ENCODE measurements around the gene UBE2V1.

UBE2V1 gene

DNA sequence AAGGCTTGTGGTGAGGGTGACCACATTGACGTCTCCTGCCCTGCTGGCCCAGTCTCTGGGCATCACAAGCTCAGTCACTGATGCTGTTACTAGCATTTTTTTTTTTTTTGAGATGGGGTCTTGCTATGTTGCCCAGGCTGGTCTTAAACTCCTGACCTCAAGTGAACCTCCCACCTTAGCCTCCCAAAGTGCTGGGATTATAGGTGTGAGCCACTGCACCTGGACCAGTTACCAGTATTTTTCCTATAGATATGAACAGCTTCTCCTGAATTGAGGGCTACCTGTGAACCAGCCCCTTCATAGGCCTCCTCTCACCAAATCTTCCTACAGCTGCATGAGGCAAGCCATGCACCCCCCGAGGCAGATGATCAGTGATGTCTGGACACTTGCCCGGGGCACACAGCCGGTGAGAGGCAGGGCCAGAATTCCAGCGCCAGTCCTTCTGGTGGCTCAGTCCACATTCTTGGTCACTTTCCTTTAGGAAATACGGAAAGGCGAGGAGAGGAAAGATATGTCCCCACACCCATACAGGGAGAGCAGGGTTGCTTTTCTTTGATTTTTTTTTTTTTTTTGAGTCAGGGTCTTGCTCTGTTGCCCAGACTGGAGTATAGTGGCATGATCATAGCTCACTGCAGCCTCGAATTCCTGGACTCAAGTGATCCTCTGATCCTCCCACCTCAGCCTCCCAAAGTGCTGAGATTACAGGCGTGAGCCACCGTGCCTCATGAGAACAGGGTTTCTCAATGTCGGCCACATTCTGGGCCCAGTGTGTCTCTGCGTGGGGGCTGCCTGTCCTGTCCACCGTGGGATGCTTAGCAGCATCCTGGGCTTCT, 50.7 kb downstream of the UBE2V1 start:
- DNase-seq (ENCODE audit: low read depth in 2 of 2) = no peak

DNA sequence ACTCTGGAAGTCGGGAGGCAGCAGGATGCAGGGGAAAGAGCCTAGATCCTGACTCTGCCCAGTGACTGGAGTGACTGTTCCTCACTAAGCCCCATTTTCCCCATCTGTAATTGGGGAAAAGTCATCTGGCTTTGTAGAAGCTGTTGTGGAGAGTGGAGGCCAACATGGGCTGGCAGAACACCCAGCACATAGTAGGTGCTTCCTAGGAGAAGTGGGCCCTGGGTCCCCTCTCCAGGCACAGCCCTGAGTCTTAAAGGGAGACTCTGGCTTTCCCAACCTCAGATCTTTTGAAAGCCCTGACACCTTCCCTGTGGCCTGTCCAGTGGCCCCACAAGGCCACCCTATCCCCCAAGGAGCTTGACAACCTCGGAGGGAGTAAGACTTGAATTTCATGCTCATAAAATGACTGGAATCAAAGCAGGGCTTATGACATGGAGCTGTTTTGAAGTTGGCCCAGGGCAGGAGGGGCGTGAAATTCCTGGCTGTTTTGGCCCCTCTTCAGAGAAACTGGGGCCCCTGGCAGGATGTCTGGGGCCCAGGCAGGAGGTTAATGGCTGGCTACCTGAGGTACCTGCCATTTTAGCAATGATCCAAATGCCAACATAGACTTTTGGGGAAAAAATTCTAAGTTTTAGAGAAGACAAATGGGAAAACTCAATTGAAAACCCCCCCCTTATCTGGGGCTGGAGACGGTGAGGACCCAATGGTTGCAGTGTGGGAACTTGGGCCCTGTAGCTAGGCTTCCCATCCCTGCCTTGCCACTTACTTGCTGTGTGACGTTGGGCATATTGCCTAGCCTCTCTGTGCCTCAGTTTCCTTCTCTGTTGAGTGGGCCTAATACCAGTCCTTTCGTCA, 51.6 kb downstream of the UBE2V1 start:
- no peak for DNase-seq (ENCODE audit: low read depth in 2 of 2)

DNA sequence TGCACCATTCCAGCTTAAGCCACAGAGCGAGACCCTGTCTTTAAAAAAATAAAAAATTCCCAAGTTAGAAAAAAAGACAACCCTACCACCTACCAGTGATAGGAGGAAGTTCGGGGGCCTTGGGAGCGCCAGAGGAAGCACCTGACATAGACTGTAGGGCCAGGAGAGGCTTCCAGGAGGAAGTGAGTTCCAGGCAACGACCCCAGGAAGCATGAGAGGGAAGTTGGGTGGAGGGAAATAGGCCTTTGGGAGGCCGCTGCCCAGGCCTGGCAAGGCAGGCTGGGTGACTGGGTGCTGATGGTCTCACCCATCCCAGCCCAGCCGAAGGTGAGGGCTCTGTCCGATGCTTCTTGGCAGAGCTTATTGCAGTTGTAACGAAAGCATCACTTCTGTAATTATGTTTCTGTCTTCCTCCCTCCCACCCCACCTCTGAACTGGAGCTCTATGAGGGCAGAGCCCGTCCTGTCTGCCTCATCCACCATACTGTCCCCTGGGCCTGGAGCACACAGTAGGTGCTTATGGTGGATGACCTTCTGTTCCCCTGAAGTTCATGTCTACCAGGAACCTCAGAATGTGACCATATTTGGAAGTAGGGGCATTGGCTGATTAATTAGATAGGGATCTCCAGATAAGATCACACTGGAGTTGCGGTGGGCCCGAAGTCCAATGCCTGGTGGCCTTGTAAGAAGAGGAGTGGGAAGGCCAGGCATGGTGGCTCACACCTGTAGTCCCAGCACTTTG, 54.1 kb downstream of the UBE2V1 start:
- DNase-seq (ENCODE audit: low read depth in 2 of 2) = no peak

DNA sequence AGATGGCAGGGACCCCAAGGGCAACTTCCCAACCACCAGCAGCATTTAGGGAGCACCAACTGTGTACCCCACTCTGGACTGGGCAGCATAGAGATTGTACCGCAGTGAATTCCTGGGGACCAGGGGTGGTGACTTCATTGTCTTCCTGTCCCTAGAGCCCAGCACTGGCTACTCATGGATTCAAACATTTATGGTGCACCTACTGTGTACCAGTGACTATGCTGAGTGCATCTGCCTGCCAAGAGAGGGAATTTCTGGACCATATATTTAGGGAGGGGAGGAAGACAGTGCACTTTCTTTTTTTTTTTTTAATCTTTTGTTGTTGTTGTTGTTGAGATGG, 55.3 kb downstream of the UBE2V1 start:
- no peak for DNase-seq (ENCODE audit: low read depth in 2 of 2)

DNA sequence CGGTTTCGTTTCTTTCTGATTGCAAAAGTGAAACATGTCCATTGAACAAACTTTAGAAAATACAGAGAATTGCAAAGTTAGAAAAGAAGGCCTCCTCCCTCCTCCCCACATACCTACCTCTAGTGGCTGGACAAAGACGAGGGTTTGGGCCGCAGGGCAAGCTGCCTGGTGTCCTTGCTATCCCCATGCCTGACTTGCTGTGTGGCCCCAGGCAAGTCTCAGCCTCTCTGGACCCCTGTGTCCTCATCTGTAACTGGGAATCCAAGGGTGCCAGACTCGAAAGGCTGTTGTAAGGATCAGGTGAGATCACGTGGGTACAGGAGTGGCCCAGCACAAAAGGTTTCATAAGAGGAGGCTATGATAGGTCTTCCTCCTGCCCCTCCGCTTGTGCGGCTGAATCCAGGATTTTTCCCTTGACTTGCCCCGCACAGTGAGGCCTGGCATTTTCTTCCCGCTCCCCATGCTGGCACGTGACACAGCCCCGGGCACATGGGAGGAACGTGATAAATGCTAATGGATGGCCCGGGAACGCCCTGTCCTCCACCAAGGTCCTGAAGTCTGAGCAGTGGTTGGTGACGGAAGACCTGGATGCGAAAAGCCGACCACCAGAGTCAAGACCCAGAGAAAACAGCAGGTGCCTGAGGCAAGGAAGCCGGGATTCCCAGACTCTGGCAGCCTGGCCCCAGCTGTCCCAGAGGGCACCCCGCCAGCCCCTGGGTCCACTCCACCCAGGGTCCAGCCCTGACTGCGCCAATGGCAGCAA, 55.8 kb downstream of the UBE2V1 start:
- no peak for DNase-seq (ENCODE audit: low read depth in 2 of 2)

DNA sequence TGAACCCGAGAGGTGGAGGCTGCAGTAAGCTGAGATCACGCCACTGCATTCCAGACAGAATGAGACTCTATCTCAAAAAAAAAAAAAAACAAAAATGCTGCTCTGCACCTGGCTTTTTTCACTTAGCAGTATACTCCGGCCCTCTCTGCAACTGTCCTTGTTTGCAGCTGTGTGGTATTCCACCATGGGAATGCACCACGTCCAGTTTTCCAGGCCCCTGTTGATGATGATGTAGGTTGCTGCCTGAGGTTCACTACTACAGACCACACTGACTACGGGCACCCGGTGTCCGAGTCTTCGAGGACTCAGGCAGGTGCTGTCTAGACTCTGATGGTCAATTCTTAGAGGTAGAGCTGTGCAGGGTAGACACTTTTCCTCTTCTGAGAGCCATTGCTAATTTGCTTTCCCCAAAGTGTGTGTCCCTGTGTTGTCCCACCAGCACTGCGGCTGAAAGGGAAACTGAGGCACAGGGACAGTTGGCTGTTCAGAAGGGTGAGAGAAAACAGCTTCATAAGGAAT, 56.5 kb downstream of the UBE2V1 start:
- no peak for DNase-seq (ENCODE audit: low read depth in 2 of 2)

DNA sequence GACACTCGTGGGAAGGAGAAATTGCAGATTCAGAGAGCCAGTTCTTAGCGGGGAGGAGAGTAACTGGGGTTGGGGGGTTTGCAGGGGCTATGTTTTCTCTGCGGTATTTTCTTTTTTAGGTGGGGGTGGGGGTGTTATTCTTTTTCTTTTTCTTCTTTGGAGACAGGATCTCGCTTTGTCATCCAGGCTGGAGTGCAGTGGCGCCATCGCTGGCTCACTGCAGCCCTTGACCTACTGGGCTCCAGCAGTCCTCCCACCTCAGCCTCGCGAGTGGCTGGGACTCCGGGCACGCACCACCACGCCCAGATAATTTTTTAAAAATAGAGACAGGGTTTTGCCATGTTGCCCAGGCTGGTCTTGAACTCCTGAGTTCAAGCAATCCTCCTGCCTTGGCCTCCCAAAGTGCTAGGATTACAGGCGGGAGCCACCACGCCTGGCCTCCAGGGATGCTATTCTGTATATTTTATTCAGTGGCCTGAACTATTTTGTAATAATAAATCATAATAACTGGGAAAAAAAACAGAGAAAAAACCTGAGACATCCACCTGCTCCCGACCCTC, 57.3 kb downstream of the UBE2V1 start:
- no peak for DNase-seq (ENCODE audit: low read depth in 2 of 2)

DNA sequence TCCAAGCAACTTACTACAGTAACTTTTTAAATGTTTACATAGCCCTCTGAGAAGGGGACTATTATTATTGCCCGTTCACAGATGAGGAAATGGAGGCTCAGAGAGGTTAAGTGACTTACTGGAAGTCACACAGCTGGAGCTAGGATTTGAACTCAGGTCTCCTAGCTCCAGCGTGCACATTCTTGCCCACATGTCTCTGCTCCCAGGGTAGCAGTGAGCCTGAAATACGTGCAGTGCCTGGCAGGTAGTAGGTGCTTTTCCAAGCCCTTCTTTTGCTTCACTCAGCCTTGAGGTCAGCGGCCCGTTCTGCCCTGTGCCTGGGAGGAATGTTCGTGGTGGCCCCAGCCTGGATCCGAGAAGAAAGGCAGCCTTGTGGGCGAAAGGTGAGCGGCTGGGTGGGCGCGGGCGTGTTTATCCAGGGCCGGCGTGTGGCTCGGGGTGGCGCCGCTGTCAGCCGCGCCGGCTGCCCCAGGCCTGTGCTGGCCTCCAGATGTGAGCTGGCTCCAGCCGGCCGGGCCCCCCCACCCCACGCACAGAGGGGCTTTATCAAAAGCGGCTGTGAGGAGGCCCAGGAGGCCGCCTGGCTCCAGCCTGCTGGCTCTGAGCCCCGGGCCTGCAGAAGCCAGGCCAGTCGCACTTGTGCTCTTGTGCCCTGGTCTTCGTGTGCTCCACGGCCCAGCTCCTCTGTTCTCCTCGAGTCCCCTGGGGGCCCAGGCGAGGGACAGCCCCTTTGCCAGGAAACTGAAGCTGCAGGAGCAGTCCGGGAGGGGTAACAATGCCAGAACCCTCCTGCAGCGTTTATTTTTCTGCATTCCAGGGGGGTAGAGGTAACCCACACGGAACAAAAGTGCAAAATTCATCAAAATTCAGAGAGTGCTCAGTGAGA, 58.1 kb downstream of the UBE2V1 start:
- no peak for DNase-seq (ENCODE audit: low read depth in 2 of 2)

DNA sequence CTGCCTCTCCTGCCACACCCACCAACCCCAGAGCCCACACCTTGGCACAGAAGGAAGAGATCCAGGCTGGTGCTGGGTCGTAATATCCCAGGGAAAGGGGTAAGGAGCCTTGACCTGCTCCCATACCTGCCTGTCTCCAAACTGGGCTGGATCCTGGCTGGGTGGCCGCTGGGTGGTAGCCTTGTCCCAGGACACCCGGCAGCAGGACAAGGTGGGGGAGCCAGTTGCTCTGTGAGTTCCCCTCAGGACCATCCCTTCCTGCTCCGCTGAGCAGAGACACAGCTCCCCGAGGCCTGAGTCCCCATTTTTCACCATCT, 58.8 kb downstream of the UBE2V1 start:
- no peak for DNase-seq (ENCODE audit: low read depth in 2 of 2)

DNA sequence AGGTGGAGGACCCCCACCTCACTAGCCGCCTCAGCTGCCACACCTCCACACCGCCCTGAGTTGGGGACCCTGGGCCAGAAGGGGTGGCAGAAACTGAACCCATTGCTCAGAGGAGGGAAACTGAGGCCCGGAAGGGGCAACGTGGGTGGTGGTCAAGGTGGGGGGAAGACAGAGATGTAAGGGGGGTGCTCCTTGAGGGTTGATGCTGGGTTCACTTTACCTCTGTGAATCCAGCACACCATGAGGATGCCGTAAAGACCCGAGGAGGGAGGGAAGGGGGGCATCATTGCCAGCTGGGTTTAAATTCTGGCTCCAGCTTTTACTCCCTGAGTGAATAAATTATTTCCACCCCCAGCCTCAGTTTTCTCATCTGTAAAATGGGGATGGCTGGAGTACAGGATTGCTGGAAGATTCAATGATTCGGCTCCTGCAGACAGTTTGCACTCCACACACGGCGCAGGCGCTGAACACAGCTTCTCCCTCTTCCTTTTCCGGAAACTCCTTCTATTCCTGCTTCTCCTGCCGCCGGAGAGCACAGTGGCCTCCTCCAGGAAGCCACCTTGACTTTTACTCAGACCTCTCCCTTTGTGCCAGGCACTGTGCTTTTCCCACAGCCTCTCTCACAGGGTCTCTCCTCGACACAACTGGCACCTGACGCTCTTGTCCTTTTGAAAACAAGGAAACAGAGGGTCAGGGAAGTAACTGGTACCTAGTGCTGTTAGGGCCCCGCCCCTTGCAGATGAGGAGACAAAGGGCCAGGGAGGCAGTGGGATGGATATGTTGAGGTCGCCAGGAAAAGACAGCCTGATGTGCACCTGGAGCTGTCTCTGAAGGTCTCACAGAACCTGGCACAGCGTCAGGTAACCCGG, 59.4 kb downstream of the UBE2V1 start:
- DNase-seq (ENCODE audit: low read depth in 2 of 2) = no peak

DNA sequence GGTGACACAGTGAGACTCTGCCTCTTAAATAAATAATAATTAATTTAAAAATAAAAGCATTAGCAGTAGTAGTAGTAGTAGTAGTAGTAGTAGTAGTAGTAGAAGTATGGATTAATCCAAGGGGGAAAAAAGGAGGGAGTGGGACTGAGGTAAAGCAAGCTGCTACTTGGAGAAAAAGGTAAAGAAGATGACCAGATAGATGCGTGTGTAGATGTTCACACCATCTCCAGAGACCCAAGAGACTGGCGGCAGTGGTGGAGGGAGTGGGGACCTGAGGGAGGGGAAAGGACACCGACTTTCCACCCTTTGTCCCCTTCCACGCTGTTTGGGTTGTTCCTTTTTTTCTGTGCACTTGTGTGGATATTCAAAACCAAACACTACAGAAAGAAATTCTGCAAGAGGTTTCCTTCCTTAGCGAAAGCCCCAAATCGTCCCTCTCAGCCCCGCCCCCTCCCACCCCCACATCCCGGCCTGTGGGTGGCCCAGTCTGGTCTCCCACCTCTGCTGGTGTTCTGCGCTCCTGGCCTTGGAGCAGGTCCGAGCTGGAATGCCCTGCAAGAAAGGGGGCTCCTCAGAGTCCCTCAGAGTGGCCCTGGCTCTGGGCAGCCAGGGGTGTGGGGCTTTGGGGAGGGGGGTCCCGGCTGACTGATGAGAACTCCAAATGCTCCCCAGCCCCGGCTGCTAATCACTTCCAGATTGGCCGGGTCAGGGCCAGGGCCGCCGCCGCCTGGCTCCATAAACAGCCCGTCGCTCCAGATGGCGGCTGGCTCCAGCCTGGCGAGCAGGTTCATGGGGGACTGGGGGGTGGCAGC, 60.2 kb downstream of the UBE2V1 start:
- no peak for DNase-seq (ENCODE audit: low read depth in 2 of 2)

DNA sequence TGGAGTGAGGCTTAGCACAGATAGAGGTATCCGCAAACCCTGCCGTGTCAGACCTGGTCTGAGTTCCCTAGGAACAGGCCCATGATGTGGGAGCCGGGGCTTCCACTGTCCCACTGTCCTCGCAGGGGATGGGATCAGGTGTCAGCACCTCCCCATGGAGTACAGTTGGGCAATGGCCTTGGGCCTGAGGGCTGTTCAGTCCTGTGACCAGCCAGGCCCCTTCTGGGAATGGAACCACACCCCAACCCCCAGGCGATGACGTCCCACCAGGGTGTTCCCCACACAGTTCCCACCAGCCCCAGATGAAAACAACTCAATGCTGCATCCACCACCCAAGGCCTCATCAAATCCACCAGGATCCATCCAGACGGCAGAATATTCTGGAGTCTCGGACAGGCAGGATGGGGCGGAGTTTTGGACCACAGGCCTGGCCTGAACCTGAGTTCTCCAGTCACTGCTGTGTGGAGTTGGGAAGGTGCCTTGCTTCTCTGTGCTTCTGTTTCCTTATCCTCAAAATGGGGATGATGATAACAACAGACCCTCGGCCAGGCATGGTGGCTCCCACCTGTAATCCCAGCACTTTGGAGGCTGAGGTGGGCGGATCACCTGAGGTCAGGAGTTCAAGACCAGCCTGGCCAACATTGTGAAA, 62.2 kb downstream of the UBE2V1 start:
- no peak for DNase-seq (ENCODE audit: low read depth in 2 of 2)

DNA sequence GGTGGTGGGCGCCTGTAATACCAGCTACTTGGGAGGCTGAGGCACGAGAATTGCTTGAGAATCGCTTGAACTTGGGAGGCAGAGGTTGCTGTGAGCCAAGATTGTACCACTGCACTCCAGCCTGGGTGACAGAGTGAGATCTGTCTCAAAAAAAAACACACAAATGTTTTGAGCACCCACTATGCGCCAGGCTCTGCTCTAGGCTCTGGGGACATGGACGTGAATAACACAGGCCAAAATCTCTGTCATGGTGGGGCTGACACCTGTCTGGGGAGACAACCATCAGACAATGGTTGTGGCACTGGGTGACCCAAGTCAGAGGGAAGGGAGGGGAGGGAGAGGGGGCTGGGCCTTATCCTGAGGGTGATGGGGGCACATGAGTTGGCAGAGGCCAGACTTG, 62.7 kb downstream of the UBE2V1 start:
- no peak for DNase-seq (ENCODE audit: low read depth in 2 of 2)

DNA sequence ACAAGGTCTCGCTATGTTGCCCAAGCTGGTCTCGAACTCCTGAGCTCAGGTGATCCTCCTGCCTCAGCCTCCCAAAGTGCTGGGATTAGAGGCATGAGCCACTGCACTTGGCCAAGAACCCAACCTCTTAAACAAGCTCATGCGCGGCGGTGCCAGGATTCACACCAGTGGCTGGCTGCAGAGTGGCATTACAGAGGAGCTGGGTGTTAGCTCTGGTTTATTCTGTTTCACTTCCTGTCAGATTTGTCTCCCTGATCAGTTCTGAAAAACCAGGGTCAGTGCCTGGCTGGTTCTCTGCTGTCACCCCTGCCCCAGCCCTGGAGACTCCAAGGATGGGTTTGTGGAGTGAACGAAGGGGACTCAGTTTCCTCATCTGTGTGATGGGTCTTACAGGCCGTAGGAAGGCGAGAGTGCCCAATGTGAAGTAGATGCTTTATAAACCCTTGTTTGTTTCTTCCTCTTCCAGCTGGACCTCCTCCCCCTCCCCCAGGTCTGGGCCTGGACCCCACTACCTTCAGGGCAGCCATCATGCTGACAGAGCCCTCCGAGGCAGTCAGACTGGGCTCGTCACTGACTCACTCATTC, 63.4 kb downstream of the UBE2V1 start:
- no peak for DNase-seq (ENCODE audit: low read depth in 2 of 2)

DNA sequence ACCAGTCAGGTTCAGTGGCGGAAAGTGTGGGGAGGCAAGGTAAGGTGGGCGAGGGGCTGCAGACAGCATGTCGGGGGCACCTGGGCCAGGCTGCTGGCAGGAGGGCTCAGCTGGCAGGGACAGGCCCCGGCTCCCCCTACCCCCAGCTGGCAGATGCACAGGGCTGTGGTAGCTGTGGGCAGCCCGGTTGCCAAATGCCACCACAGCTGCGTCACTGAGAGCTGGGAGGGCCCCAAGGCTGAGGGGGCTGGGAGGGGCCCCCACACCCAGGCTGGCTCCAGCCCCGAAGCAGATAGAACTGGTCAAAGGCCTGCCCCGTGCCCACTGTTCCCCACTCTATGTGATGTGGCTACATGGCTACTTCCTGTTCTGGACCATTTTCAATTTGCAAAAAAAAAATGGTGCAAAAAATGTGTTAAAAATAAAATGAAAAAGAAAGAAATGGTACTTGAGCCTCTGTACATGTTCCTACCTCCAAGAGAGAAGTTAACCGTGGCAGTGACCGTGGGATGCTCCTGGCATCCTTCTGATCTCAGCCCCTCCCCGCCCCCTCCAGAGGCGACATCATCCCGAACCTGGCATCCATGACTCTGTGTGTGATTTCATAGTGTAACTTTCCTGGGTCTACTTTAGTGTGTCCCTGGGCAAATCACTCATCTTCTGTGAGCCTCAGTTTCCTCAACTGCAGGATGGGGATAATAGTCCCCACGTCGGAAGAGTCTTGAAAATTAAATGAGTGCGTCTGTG, 64.4 kb downstream of the UBE2V1 start:
- DNase-seq (ENCODE audit: low read depth in 2 of 2) = no peak

DNA sequence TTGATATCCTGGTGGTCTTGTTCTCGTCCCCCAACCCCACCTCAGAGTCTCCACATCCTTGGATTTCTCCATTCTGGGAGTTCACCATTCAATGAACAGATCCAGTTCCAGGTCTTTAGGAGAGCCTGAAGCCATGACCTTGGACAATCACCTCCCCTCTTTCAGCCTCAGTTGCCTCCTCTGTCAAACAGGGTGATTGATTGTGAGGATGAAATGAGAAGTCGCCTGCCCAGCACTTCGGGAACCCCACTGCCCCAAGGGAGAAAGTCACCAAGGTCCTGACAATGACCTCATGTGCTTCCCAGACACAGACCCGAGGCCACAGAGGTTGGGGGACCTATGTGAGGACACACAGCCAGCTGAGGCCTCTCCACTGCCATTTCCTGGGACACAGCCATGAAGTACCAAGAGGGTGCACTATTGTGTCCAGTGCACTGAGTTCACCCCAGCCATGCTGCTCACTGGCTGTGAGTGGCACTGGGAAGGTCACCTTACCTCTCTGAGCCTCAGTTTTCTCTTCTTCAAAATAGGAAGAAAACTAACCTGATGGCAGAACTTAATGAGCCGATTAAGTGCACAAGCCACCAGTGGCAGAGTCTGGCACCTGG, 68.5 kb downstream of the UBE2V1 start:
- no peak for DNase-seq (ENCODE audit: low read depth in 2 of 2)
